Measurements from ENCODE around the gene ARHGDIG.

GRCh38 chr16:301235-301634 lies 20.8 kb downstream of the ARHGDIG start:
- TF ChIP-seq SIN3A (IDR thresholded peaks at IDR 0.05; ENCODE audit: borderline replicate concordance, insufficient read depth, low read length), result no peak
- no peak for TF ChIP-seq REST (IDR thresholded peaks at IDR 0.05; ENCODE audit: insufficient read depth in 1 of 2, low read depth in 2 of 2, low read length in 2 of 2)
- no peak for TF ChIP-seq POLR2AphosphoS5 (IDR thresholded peaks at IDR 0.05; ENCODE audit: low read depth, low read length)
- TF ChIP-seq TAF1 (IDR thresholded peaks at IDR 0.05; ENCODE audit: borderline replicate concordance, insufficient read depth, low read length), result no peak
- TF ChIP-seq FOXP2 (optimal IDR thresholded peaks at IDR 0.05; ENCODE audit: borderline replicate concordance, extremely low read depth, extremely low read length, insufficient read depth), result no peak
